H9 (cell line): ENCODE measurements around the gene POU2F1. TPM values are rescaled to one million over a fixed set of nuclear protein-coding genes. Genes with fewer than 3 reads are reported as not detected.

ENCODE experiments used
- DNase-seq: peaks from one replicate; pipeline ENCODE4 v3.0.0-alpha.2; 2017
- H2AFZ ChIP-seq: one replicate; pipeline ENCODE4 v1.6.1; 2013; ENCODE audit warnings: mild to moderate bottlenecking, low read length, control low read depth, moderate library complexity
- H2AK5ac ChIP-seq: 2 replicates; pipeline ENCODE4 v1.6.1; 2013; ENCODE audit warnings: low read length, control low read depth, mixed read lengths; ENCODE audit not compliant: insufficient read length
- H2BK120ac ChIP-seq: one replicate; pipeline ENCODE4 v1.6.1; 2013; ENCODE audit warnings: low read depth, mild to moderate bottlenecking, low read length, control low read depth, inconsistent platforms; ENCODE audit not compliant: poor library complexity, severe bottlenecking
- H2BK12ac ChIP-seq: 2 replicates; pipeline ENCODE4 v1.6.1; 2013; ENCODE audit warnings: low read length, control low read depth, mixed read lengths, low read depth; ENCODE audit not compliant: insufficient read length
- H2BK15ac ChIP-seq: 2 replicates; pipeline ENCODE4 v1.6.1; 2013; ENCODE audit warnings: low read depth, low read length, control low read depth
- H2BK20ac ChIP-seq: one replicate; pipeline ENCODE4 v1.6.1; 2013; ENCODE audit warnings: low read depth, mild to moderate bottlenecking, low read length, control low read depth, inconsistent platforms; ENCODE audit not compliant: poor library complexity, severe bottlenecking
- H2BK5ac ChIP-seq: 2 replicates; pipeline ENCODE4 v1.6.1; 2013; ENCODE audit warnings: low read length, control low read depth, mixed read lengths; ENCODE audit not compliant: insufficient read length
- H3K14ac ChIP-seq: 2 replicates; pipeline ENCODE4 v1.6.1; 2013; ENCODE audit warnings: low read length, control low read depth; ENCODE audit not compliant: insufficient read depth
- H3K18ac ChIP-seq: 2 replicates; pipeline ENCODE4 v1.6.1; 2013; ENCODE audit warnings: low read depth, mild to moderate bottlenecking, mixed read lengths, low read length, control low read depth; ENCODE audit not compliant: insufficient read length
- H3K23ac ChIP-seq: 2 replicates; pipeline ENCODE4 v1.6.1; 2013; ENCODE audit warnings: low read length, control low read depth, mixed read lengths, low read depth; ENCODE audit not compliant: insufficient read length
- H3K23me2 ChIP-seq: 2 replicates; pipeline ENCODE4 v1.6.1; 2013; ENCODE audit warnings: low read depth, mild to moderate bottlenecking, mixed read lengths, low read length, control low read depth; ENCODE audit not compliant: insufficient read length, poor library complexity, severe bottlenecking
- H3K27ac ChIP-seq: 2 replicates; pipeline ENCODE4 v1.5.1; 2013; ENCODE audit warnings: low read length, control low read depth, mixed read lengths, low read depth; ENCODE audit not compliant: insufficient read length
- H3K27me3 ChIP-seq: 2 replicates; pipeline ENCODE4 v1.6.1; 2013; ENCODE audit warnings: low read length, control low read depth, inconsistent platforms; ENCODE audit not compliant: insufficient read depth
- H3K4ac ChIP-seq: 2 replicates; pipeline ENCODE4 v1.6.1; 2013; ENCODE audit warnings: low read depth, mild to moderate bottlenecking, control low read depth, inconsistent platforms, low read length, moderate library complexity
- H3K4me1 ChIP-seq: 2 replicates; pipeline ENCODE4 v1.6.1; 2013; ENCODE audit warnings: low read length, control low read depth, inconsistent platforms; ENCODE audit not compliant: insufficient read depth
- H3K4me2 ChIP-seq: 2 replicates; pipeline ENCODE4 v1.6.1; 2013; ENCODE audit warnings: low read length, control low read depth, mixed read lengths; ENCODE audit not compliant: insufficient read length, insufficient read depth
- H3K56ac ChIP-seq: 2 replicates; pipeline ENCODE4 v1.6.1; 2013; ENCODE audit warnings: low read depth, mild to moderate bottlenecking, mixed read lengths, low read length, control low read depth; ENCODE audit not compliant: insufficient read length
- H3K79me1 ChIP-seq: 2 replicates; pipeline ENCODE4 v1.6.1; 2013; ENCODE audit warnings: low read depth, mild to moderate bottlenecking, moderate library complexity, low read length, control low read depth, inconsistent platforms; ENCODE audit not compliant: insufficient read depth, poor library complexity, severe bottlenecking
- H3K79me2 ChIP-seq: 2 replicates; pipeline ENCODE4 v1.6.1; 2013; ENCODE audit warnings: low read length, control low read depth, inconsistent platforms; ENCODE audit not compliant: insufficient read depth
- H3K9ac ChIP-seq: 2 replicates; pipeline ENCODE4 v1.6.1; 2013; ENCODE audit warnings: low read length, control low read depth, mixed read lengths; ENCODE audit not compliant: insufficient read length; ENCODE audit errors: extremely low read depth
- H3K9me3 ChIP-seq: one replicate; pipeline ENCODE4 v1.6.1; 2013; ENCODE audit warnings: low read depth, low read length, inconsistent platforms; ENCODE audit not compliant: control insufficient read depth
- H3T11ph ChIP-seq: one replicate; pipeline ENCODE4 v1.6.1; 2013; ENCODE audit warnings: mild to moderate bottlenecking, low read length, control low read depth, inconsistent platforms
- H4K20me1 ChIP-seq: one replicate; pipeline ENCODE4 v1.6.1; 2013; ENCODE audit not compliant: control insufficient read depth, insufficient read length, insufficient read depth
- H4K5ac ChIP-seq: 2 replicates; pipeline ENCODE4 v1.6.1; 2013; ENCODE audit warnings: low read depth, mild to moderate bottlenecking, mixed read lengths, low read length, control low read depth; ENCODE audit not compliant: insufficient read length
- H4K8ac ChIP-seq: replicated peaks from 2 replicates; pipeline ENCODE4 v1.6.1; 2013; ENCODE audit warnings: low read length, control low read depth, mixed read lengths, low read depth; ENCODE audit not compliant: insufficient read length
- H4K91ac ChIP-seq: 2 replicates; pipeline ENCODE4 v1.6.1; 2013; ENCODE audit warnings: low read depth, mild to moderate bottlenecking, moderate library complexity, mixed read lengths, low read length, control low read depth; ENCODE audit not compliant: insufficient read length
- H3K27ac Mint-ChIP-seq, 3 experiments: 2 replicates in 2 of 3; 3 replicates in 1 of 3; pipeline ENCODE4 v1.8.0; 2020 to 2021; ENCODE audit warnings: mixed read lengths in 3 of 3, mild to moderate bottlenecking in 1 of 3, moderate library complexity in 1 of 3
- H3K27me3 Mint-ChIP-seq: 2 replicates; pipeline ENCODE4 v1.8.0; 2021; ENCODE audit warnings: low read depth, mild to moderate bottlenecking, moderate library complexity, mixed read lengths
- H3K36me3 Mint-ChIP-seq, 3 experiments: 2 replicates in 2 of 3; 3 replicates in 1 of 3; pipeline ENCODE4 v1.8.0; 2020 to 2021; ENCODE audit warnings: low read depth in 3 of 3, mixed read lengths in 3 of 3; ENCODE audit not compliant: insufficient read depth in 1 of 3
- H3K4me1 Mint-ChIP-seq, 2 experiments: 2 replicates each; pipeline ENCODE4 v1.8.0; 2020; ENCODE audit warnings: mixed read lengths in 2 of 2
- H3K4me3 Mint-ChIP-seq, 2 experiments: 2 replicates in 1 of 2; 3 replicates in 1 of 2; pipeline ENCODE4 v1.8.0; 2020 to 2021; ENCODE audit warnings: mild to moderate bottlenecking in 2 of 2, mixed read lengths in 2 of 2, moderate library complexity in 1 of 2
- H3K9me3 Mint-ChIP-seq, 2 experiments: 2 replicates in 1 of 2; 3 replicates in 1 of 2; pipeline ENCODE4 v1.8.0; 2020; ENCODE audit warnings: mild to moderate bottlenecking in 2 of 2, mixed read lengths in 2 of 2, moderate library complexity in 1 of 2
- WGBS: extraction: QIAGEN DNeasy Blood & Tissue Kit; methylation state at CpG from one replicate; pipeline ENCODE4 v1.1.7; 2013; ENCODE audit warnings: missing lambda C conversion rate, low lambda C conversion rate, mixed read lengths; ENCODE audit not compliant: insufficient read length; ENCODE audit errors: extremely low coverage; 5-methylcytosine and 5-hydroxymethylcytosine counted together
- total RNA-seq: library from RNA; stranded (reverse); gene quantifications from 2 replicates; pipeline ENCODE4 v1.2.1, GENCODE V29; 2021
- TF ChIP-seq, protein P1 (sequence below): fragments of 200-600 bp; sonication (generic); conservative IDR thresholded peaks from 3 replicates; pipeline ENCODE4 v1.8.0; 2021; ENCODE audit warnings: antibody characterized with exemption, mild to moderate bottlenecking

POU2F1 gene
- total RNA-seq, 1 experiment from 2014 or later, result 62.5 TPM

DNA sequence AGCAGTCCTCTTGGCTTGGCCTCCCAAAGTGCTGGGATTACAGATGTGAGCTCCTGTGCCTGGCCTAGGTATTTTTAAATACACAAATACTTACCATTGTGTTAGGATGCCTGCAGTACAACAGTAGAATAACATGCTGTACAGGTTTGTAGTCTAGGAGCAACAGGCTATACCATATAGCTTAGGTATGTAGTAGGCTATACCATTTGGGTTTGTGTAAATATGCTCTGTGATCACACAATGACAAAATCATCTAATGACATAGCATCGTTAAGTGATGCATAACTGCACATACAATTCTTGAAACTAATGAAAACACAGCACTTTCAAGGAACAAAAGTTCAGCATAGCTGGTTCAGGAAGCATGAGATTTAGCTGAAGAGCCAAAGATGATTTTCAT lies 12.7 kb downstream of the POU2F1 start:
- no peak overlapping the region for H2BK12ac ChIP-seq

More for the DNA sequence above, 12.7 kb downstream of the POU2F1 start:
- H3K27ac Mint-ChIP-seq, result no peak overlapping the region
- H3K4me1 Mint-ChIP-seq, result peaks cover 56 to 66% of the 10 kb centered on the region in 2 experiments
- H3K4me1 ChIP-seq, result peaks cover 6% of the 10 kb centered on the region
- H3K36me3 Mint-ChIP-seq, result no peaks in the 10 kb centered on the region
- TF ChIP-seq, protein P1, sequence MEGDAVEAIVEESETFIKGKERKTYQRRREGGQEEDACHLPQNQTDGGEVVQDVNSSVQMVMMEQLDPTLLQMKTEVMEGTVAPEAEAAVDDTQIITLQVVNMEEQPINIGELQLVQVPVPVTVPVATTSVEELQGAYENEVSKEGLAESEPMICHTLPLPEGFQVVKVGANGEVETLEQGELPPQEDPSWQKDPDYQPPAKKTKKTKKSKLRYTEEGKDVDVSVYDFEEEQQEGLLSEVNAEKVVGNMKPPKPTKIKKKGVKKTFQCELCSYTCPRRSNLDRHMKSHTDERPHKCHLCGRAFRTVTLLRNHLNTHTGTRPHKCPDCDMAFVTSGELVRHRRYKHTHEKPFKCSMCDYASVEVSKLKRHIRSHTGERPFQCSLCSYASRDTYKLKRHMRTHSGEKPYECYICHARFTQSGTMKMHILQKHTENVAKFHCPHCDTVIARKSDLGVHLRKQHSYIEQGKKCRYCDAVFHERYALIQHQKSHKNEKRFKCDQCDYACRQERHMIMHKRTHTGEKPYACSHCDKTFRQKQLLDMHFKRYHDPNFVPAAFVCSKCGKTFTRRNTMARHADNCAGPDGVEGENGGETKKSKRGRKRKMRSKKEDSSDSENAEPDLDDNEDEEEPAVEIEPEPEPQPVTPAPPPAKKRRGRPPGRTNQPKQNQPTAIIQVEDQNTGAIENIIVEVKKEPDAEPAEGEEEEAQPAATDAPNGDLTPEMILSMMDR, result no peak
- H3K56ac ChIP-seq, result no peak overlapping the region
- peaks cover 4% of the 10 kb centered on the region for H3K79me1 ChIP-seq
- no peak overlapping the region for H2AFZ ChIP-seq
- no peaks in the 10 kb centered on the region for H3K9me3 ChIP-seq
- H4K8ac ChIP-seq, result no peak overlapping the region
- no peak for DNase-seq
- no peak overlapping the region for H2AK5ac ChIP-seq
- H3K23me2 ChIP-seq, result no peaks in the 10 kb centered on the region
- H3K79me2 ChIP-seq, result peaks cover 60% of the 10 kb centered on the region
- H4K91ac ChIP-seq, result no peak overlapping the region
- no peak overlapping the region for H3K4me3 Mint-ChIP-seq
- H3K9me3 Mint-ChIP-seq, result no peaks in the 10 kb centered on the region
- no peak overlapping the region for H3K4ac ChIP-seq
- no peak overlapping the region for H3K9ac ChIP-seq
- H3K14ac ChIP-seq, result no peak overlapping the region
- H3K27me3 Mint-ChIP-seq, result no peaks in the 10 kb centered on the region
- no peaks in the 10 kb centered on the region for H4K20me1 ChIP-seq
- no peak overlapping the region for H2BK15ac ChIP-seq
- H3K4me2 ChIP-seq, result no peak overlapping the region
- no peak overlapping the region for H2BK120ac ChIP-seq
- peak overlapping the region; percentile 70 for H3K23ac ChIP-seq
- no peak overlapping the region for H3K27ac ChIP-seq
- no peak overlapping the region for H2BK5ac ChIP-seq
- no peak overlapping the region for H3K18ac ChIP-seq
- WGBS, result no CpG with 5 or more reads among the region's 1 CpG
- no peak overlapping the region for H2BK20ac ChIP-seq
- H3T11ph ChIP-seq, result no peak overlapping the region
- H3K27me3 ChIP-seq, result no peaks in the 10 kb centered on the region
- H4K5ac ChIP-seq, result no peak overlapping the region
